ENCODE measurements around the gene DCAF4L1.

DCAF4L1 gene, protein sequence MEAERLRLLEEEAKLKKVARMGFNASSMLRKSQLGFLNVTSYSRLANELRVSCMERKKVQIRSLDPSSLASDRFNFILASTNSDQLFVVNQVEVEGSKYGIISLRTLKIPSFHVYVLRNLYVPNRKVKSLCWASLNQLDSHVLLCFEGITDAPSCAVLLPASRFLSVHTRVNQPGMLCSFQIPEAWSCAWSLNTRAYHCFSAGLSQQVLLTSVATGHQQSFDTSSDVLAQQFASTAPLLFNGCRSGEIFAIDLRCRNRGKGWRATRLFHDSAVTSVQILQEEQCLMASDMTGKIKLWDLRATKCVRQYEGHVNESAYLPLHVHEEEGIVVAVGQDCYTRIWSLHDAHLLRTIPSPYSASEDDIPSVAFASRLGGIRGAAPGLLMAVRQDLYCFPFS

GRCh38 chr4:41981456-41981855 is at the start of gene DCAF4L1:
DCAF4L1 (plus strand) TSS chr4:41981756; CDS start chr4:41981793, 37 bp downstream.
- H3K4me3 ChIP-seq (ENCODE audit: low read depth, low read length): no peak within 1 kb of the TSS
- H3K27ac ChIP-seq (ENCODE audit: low read depth, low read length): no peak within 1 kb of the TSS
- no peaks in the 10 kb centered on the region for H3K27me3 ChIP-seq (ENCODE audit: control insufficient read depth, insufficient read depth, low read length)
- no peak within 1 kb of the TSS for H3K9ac ChIP-seq (ENCODE audit: low read length)
- H3K36me3 ChIP-seq (ENCODE audit: control insufficient read depth, insufficient read depth, low read length): no peaks in the 10 kb centered on the region
- peaks cover 37% of the 10 kb centered on the region for H3K4me1 ChIP-seq (ENCODE audit: control insufficient read depth, insufficient read depth, low read length)
- no peaks in the 10 kb centered on the region for H3K9me3 ChIP-seq (ENCODE audit: control insufficient read depth, insufficient read depth, low read depth, low read length)

GRCh38 chr4:41932988-41933387 is 48.6 kb upstream of the DCAF4L1 start:
- Histone ChIP-seq H3K27me3 (ENCODE audit: control insufficient read depth, insufficient read depth, low read length) (no peaks in the 10 kb centered on the region), H3K36me3 (ENCODE audit: control insufficient read depth, insufficient read depth, low read length) (peaks cover 10% of the 10 kb centered on the region; the same call in 1 of the 2 replicates), H3K27ac (ENCODE audit: low read depth, low read length) (no peak overlapping the region), H3K4me1 (ENCODE audit: control insufficient read depth, insufficient read depth, low read length) (peaks cover 9% of the 10 kb centered on the region), H3K9ac (ENCODE audit: low read length) (no peak overlapping the region), H3K9me3 (ENCODE audit: control insufficient read depth, insufficient read depth, low read depth, low read length) (peaks cover under 1% of the 10 kb centered on the region; the same call in 1 of the 2 replicates), H3K4me3 (ENCODE audit: low read depth, low read length) (no peak overlapping the region)

- H3K27me3 ChIP-seq (ENCODE audit: control insufficient read depth, insufficient read depth, low read length): no peaks in the 10 kb centered on the region
- peaks cover 19% of the 10 kb centered on the region for H3K36me3 ChIP-seq (ENCODE audit: control insufficient read depth, insufficient read depth, low read length)
- no peak overlapping the region for H3K9ac ChIP-seq (ENCODE audit: low read length)
- peaks cover 9% of the 10 kb centered on the region for H3K4me1 ChIP-seq (ENCODE audit: control insufficient read depth, insufficient read depth, low read length)
- H3K27ac ChIP-seq (ENCODE audit: low read depth, low read length): no peak overlapping the region
- H3K4me3 ChIP-seq (ENCODE audit: low read depth, low read length): no peak overlapping the region
- H3K9me3 ChIP-seq (ENCODE audit: control insufficient read depth, insufficient read depth, low read depth, low read length): no peaks in the 10 kb centered on the region
Measured at GRCh38 chr4:41933997-41934503, 47.5 kb upstream of the DCAF4L1 start.

- peaks cover 9% of the 10 kb centered on the region for H3K4me1 ChIP-seq (ENCODE audit: control insufficient read depth, insufficient read depth, low read length)
- no peak overlapping the region for H3K9ac ChIP-seq (ENCODE audit: low read length)
- no peak overlapping the region for H3K27ac ChIP-seq (ENCODE audit: low read depth, low read length)
- H3K27me3 ChIP-seq (ENCODE audit: control insufficient read depth, insufficient read depth, low read length): no peaks in the 10 kb centered on the region
- H3K4me3 ChIP-seq (ENCODE audit: low read depth, low read length): peak overlapping the region; percentile 96
- H3K9me3 ChIP-seq (ENCODE audit: control insufficient read depth, insufficient read depth, low read depth, low read length): no peaks in the 10 kb centered on the region
- peaks cover 23% of the 10 kb centered on the region for H3K36me3 ChIP-seq (ENCODE audit: control insufficient read depth, insufficient read depth, low read length)
Measured at GRCh38 chr4:41934514-41934900, 47.0 kb upstream of the DCAF4L1 start.

DNA sequence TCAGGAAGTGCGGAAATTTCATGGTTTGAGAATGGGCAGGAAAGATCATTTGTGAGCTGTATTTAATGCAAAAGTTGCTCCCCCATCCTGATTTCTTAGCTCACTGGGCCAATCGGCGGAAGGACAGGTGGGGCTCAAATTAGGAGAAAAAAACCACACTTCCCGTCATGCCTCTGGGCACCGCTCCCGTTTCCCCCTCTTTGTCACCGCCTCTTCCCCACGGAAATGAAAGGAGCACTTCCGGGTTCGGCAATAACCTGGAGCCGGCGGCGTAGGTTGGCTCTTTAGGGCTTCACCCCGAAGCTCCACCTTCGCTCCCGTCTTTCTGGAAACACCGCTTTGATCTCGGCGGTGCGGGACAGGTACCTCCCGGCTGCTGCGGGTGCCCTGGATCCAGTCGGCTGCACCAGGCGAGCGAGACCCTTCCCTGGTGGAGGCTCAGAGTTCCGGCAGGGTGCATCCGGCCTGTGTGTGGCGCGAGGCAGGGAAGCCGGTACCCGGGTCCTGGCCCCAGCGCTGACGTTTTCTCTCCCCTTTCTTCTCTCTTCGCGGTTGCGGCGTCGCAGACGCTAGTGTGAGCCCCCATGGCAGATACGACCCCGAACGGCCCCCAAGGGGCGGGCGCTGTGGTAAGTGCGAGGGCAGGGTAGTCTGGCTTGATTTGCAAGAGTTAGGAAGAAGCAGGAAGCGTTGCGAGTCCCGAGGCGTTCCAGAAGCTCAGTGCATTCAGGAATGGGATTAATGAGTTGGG is 46.5 kb upstream of the DCAF4L1 start, which contains the start of gene TMEM33:
TMEM33 (plus strand) TSS at position 529 of the 751 bp plus-strand sequence; CDS start at position 585, 56 bp downstream.
- Histone ChIP-seq H3K27ac (ENCODE audit: low read depth, low read length) (peak within 1 kb of the TSS; percentile 84), H3K9me3 (ENCODE audit: control insufficient read depth, insufficient read depth, low read depth, low read length) (no peaks in the 10 kb centered on the region), H3K4me1 (ENCODE audit: control insufficient read depth, insufficient read depth, low read length) (peaks cover 9% of the 10 kb centered on the region), H3K9ac (ENCODE audit: low read length) (peak within 1 kb of the TSS; percentile 93), H3K36me3 (ENCODE audit: control insufficient read depth, insufficient read depth, low read length) (peaks cover 28% of the 10 kb centered on the region), H3K27me3 (ENCODE audit: control insufficient read depth, insufficient read depth, low read length) (no peaks in the 10 kb centered on the region), H3K4me3 (ENCODE audit: low read depth, low read length) (peak within 1 kb of the TSS; percentile 96)

DNA sequence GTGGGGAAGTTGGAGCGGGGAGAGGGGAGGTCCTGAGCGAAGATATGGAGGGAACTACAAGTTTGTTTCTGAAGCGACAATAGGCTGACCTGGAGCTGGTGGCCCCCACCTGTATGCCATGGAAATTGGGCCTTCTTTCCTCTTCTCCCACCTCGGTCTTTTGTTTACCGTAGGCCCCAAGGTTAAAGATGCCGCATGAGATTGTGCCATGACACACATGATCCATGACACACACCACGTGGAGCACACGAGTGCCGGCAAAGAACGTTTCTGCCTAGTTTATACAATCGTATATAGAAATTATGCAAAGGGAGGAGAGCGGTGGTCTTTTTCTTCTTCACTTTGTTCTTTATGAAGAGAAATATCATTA is 45.9 kb upstream of the DCAF4L1 start:
- no peaks in the 10 kb centered on the region for H3K27me3 ChIP-seq (ENCODE audit: control insufficient read depth, insufficient read depth, low read length)
- peaks cover 32% of the 10 kb centered on the region for H3K36me3 ChIP-seq (ENCODE audit: control insufficient read depth, insufficient read depth, low read length)
- peak overlapping the region; percentile 96 for H3K4me3 ChIP-seq (ENCODE audit: low read depth, low read length)
- peak overlapping the region; percentile 84 for H3K27ac ChIP-seq (ENCODE audit: low read depth, low read length)
- H3K4me1 ChIP-seq (ENCODE audit: control insufficient read depth, insufficient read depth, low read length): peaks cover 9% of the 10 kb centered on the region
- peak overlapping the region; percentile 93 for H3K9ac ChIP-seq (ENCODE audit: low read length)
- H3K9me3 ChIP-seq (ENCODE audit: control insufficient read depth, insufficient read depth, low read depth, low read length): no peaks in the 10 kb centered on the region

DNA sequence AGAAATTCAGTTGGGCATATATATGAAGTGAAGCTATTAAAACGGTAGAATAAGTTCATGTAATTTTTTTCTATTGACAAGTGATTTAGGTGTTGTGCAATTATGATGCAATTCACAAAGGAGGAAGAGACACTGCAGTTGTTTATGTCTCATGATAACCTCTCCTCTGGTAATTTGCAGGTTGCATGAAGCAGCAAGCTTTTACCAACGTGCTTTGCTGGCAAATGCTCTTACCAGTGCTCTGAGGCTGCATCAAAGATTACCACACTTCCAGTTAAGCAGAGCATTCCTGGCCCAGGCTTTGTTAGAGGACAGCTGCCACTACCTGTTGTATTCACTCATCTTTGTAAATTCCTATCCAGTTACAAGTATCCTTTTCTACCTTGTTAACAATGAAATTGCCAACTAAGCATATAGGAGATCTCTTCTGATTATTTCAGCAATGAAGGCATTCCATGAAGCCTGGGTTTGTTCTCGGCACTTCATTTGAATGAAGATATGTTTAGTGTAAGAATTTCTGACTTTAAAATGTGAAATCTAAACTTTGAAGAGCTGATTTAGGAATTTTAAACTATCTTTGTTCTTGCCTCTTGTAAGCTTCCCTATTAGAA is 42.4 kb upstream of the DCAF4L1 start:
- Histone ChIP-seq H3K36me3 (ENCODE audit: control insufficient read depth, insufficient read depth, low read length) (peaks cover 61% of the 10 kb centered on the region), H3K27me3 (ENCODE audit: control insufficient read depth, insufficient read depth, low read length) (no peaks in the 10 kb centered on the region), H3K4me3 (ENCODE audit: low read depth, low read length) (no peak overlapping the region), H3K9me3 (ENCODE audit: control insufficient read depth, insufficient read depth, low read depth, low read length) (no peaks in the 10 kb centered on the region), H3K27ac (ENCODE audit: low read depth, low read length) (no peak overlapping the region), H3K4me1 (ENCODE audit: control insufficient read depth, insufficient read depth, low read length) (peaks cover 9% of the 10 kb centered on the region), H3K9ac (ENCODE audit: low read length) (no peak overlapping the region)

DNA sequence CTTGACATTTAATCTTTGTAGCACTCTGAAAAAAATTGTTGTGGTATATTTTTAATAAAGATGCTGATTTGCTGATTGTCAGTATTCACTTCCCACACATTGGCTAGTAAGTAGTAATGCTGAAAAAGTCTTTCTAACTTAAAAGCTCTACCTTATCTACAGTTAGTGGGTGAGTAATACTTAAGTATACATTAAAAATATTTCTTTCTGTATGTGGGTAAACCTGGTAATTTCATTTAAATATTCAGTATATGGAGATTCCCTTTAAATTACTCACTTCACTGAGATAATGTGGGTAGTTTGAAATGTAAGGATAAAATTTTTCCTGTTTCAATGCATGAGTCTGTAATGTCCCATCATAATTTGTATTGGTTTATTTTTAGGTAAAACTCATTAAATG is 40.7 kb upstream of the DCAF4L1 start:
- peaks cover 9% of the 10 kb centered on the region for H3K4me1 ChIP-seq (ENCODE audit: control insufficient read depth, insufficient read depth, low read length)
- H3K36me3 ChIP-seq (ENCODE audit: control insufficient read depth, insufficient read depth, low read length): peaks cover 74% of the 10 kb centered on the region
- H3K9ac ChIP-seq (ENCODE audit: low read length): no peak overlapping the region
- no peak overlapping the region for H3K27ac ChIP-seq (ENCODE audit: low read depth, low read length)
- H3K4me3 ChIP-seq (ENCODE audit: low read depth, low read length): no peak overlapping the region
- H3K27me3 ChIP-seq (ENCODE audit: control insufficient read depth, insufficient read depth, low read length): no peaks in the 10 kb centered on the region
- no peaks in the 10 kb centered on the region for H3K9me3 ChIP-seq (ENCODE audit: control insufficient read depth, insufficient read depth, low read depth, low read length)

GRCh38 chr4:41943506-41943905 is 38.0 kb upstream of the DCAF4L1 start:
- H3K36me3 ChIP-seq (ENCODE audit: control insufficient read depth, insufficient read depth, low read length): peaks cover 83% of the 10 kb centered on the region
- no peak overlapping the region for H3K27ac ChIP-seq (ENCODE audit: low read depth, low read length)
- H3K9ac ChIP-seq (ENCODE audit: low read length): no peak overlapping the region
- H3K4me3 ChIP-seq (ENCODE audit: low read depth, low read length): no peak overlapping the region
- H3K4me1 ChIP-seq (ENCODE audit: control insufficient read depth, insufficient read depth, low read length): no peaks in the 10 kb centered on the region
- no peaks in the 10 kb centered on the region for H3K9me3 ChIP-seq (ENCODE audit: control insufficient read depth, insufficient read depth, low read depth, low read length)
- H3K27me3 ChIP-seq (ENCODE audit: control insufficient read depth, insufficient read depth, low read length): no peaks in the 10 kb centered on the region

GRCh38 chr4:41944089-41944488 is 37.5 kb upstream of the DCAF4L1 start:
- no peak overlapping the region for H3K4me3 ChIP-seq (ENCODE audit: low read depth, low read length)
- no peak overlapping the region for H3K27ac ChIP-seq (ENCODE audit: low read depth, low read length)
- no peaks in the 10 kb centered on the region for H3K27me3 ChIP-seq (ENCODE audit: control insufficient read depth, insufficient read depth, low read length)
- H3K36me3 ChIP-seq (ENCODE audit: control insufficient read depth, insufficient read depth, low read length): peaks cover 81% of the 10 kb centered on the region
- H3K9me3 ChIP-seq (ENCODE audit: control insufficient read depth, insufficient read depth, low read depth, low read length): no peaks in the 10 kb centered on the region
- H3K4me1 ChIP-seq (ENCODE audit: control insufficient read depth, insufficient read depth, low read length): no peaks in the 10 kb centered on the region
- H3K9ac ChIP-seq (ENCODE audit: low read length): no peak overlapping the region

Measured in HUES6 (cell line).